Measurements from ENCODE around the gene FBN2. TPM values are rescaled to one million over a fixed set of nuclear protein-coding genes. Genes with fewer than 3 reads are reported as not detected.

FBN2 gene
- total RNA-seq, 1 experiment from 2014 or later: 0.22 TPM

GRCh38 chr5:128384068-128384467, 154.0 kb downstream of the FBN2 start:
- Histone ChIP-seq H3K27ac (no peak overlapping the region), H2AFZ (no peak overlapping the region), H4K20me1 (ENCODE audit: insufficient read depth) (no peaks in the 10 kb centered on the region), H3K9me2 (ENCODE audit: insufficient read depth) (no peaks in the 10 kb centered on the region), H3K4me2 (no peak overlapping the region), H3K27me3 (ENCODE audit: insufficient read depth, low read depth) (no peaks in the 10 kb centered on the region), H3K4me3 (no peak overlapping the region), H3K9me3 (ENCODE audit: insufficient read depth, low read depth) (no peaks in the 10 kb centered on the region), H3K79me2 (ENCODE audit: low read depth) (no peaks in the 10 kb centered on the region), H3K36me3 (ENCODE audit: low read depth) (no peaks in the 10 kb centered on the region), H3K4me1 (replicated peaks; ENCODE audit: insufficient read depth) (no peaks in the 10 kb centered on the region), H3F3A (ENCODE audit: insufficient read depth, low read depth) (no peaks in the 10 kb centered on the region)
- TF ChIP-seq CTCF (conservative IDR thresholded peaks at IDR 0.05) (no peak), EZH2 (IDR thresholded peaks at IDR 0.05; ENCODE audit: low read depth) (no peak)
- DNase-seq: no peak
- ChIA-PET POLR2A (ENCODE audit: unreplicated experiment) (no interaction called here), CTCF (no interaction called here)
- intact Hi-C loops (cut with micrococcal nuclease; ENCODE audit: unreplicated experiment): no loop called here
- BruUV-seq (replicated peaks): no TSS peak

GRCh38 chr5:128380337-128380736, 157.7 kb downstream of the FBN2 start:
- H3K4me2 ChIP-seq: no peak overlapping the region
- no peak overlapping the region for H3K4me3 ChIP-seq
- no peak for DNase-seq
- no peaks in the 10 kb centered on the region for H4K20me1 ChIP-seq (ENCODE audit: insufficient read depth)
- CTCF ChIA-PET: no interaction called here
- POLR2A ChIA-PET (ENCODE audit: unreplicated experiment): no interaction called here
- H3K27me3 ChIP-seq (ENCODE audit: insufficient read depth, low read depth): no peaks in the 10 kb centered on the region
- intact Hi-C loops (cut with micrococcal nuclease; ENCODE audit: unreplicated experiment): no loop called here
- no peak overlapping the region for H3K27ac ChIP-seq
- 0 out of 2 replicates have a peak, but pooled peaks cover 4% of the 10 kb centered on the region for H3K9me2 ChIP-seq (ENCODE audit: insufficient read depth)
- peak overlapping the region; percentile 45; the same call in 1 of the 2 replicates for H2AFZ ChIP-seq
- H3K79me2 ChIP-seq (ENCODE audit: low read depth): no peaks in the 10 kb centered on the region
- no peak for TF ChIP-seq CTCF (conservative IDR thresholded peaks at IDR 0.05)
- no peak for TF ChIP-seq EZH2 (IDR thresholded peaks at IDR 0.05; ENCODE audit: low read depth)
- H3K4me1 ChIP-seq (replicated peaks; ENCODE audit: insufficient read depth): no peaks in the 10 kb centered on the region
- H3F3A ChIP-seq (ENCODE audit: insufficient read depth, low read depth): no peaks in the 10 kb centered on the region
- BruUV-seq (replicated peaks): no TSS peak
- no peaks in the 10 kb centered on the region; the same call in 1 of the 2 replicates for H3K9me3 ChIP-seq (ENCODE audit: insufficient read depth, low read depth)
- no peaks in the 10 kb centered on the region for H3K36me3 ChIP-seq (ENCODE audit: low read depth)

GRCh38 chr5:128378632-128379031, 159.4 kb downstream of the FBN2 start:
- no peaks in the 10 kb centered on the region for H3K27me3 ChIP-seq (ENCODE audit: insufficient read depth, low read depth)
- no peak overlapping the region for H2AFZ ChIP-seq
- H3F3A ChIP-seq (ENCODE audit: insufficient read depth, low read depth): no peaks in the 10 kb centered on the region
- no peak for DNase-seq
- no peak overlapping the region for H3K4me3 ChIP-seq
- H4K20me1 ChIP-seq (ENCODE audit: insufficient read depth): no peaks in the 10 kb centered on the region
- H3K9me2 ChIP-seq (ENCODE audit: insufficient read depth): 0 out of 2 replicates have a peak, but pooled peaks cover 4% of the 10 kb centered on the region
- intact Hi-C loops (cut with micrococcal nuclease; ENCODE audit: unreplicated experiment): no loop called here
- BruUV-seq (replicated peaks): no TSS peak
- no peak for TF ChIP-seq CTCF (conservative IDR thresholded peaks at IDR 0.05)
- no peaks in the 10 kb centered on the region for H3K79me2 ChIP-seq (ENCODE audit: low read depth)
- no peak overlapping the region for H3K27ac ChIP-seq
- H3K9me3 ChIP-seq (ENCODE audit: insufficient read depth, low read depth): no peaks in the 10 kb centered on the region; the same call in 1 of the 2 replicates
- no peaks in the 10 kb centered on the region for H3K4me1 ChIP-seq (replicated peaks; ENCODE audit: insufficient read depth)
- ChIA-PET POLR2A (ENCODE audit: unreplicated experiment) (no interaction called here), CTCF (no interaction called here)
- no peaks in the 10 kb centered on the region for H3K36me3 ChIP-seq (ENCODE audit: low read depth)
- no peak overlapping the region for H3K4me2 ChIP-seq
